Measurements from ENCODE around the gene TRAPPC10. TPM values are rescaled to one million over a fixed set of nuclear protein-coding genes. Genes with fewer than 3 reads are reported as not detected.

The TRAPPC10 gene
- total RNA-seq, 1 donor = 25.3 TPM

- H3K4me3 ChIP-seq (ENCODE audit: low read depth, low read length) = no peak overlapping the region
- TF ChIP-seq CTCF (IDR thresholded peaks at IDR 0.05; ENCODE audit: insufficient read depth, low read length) = no peak
- DNase-seq (ENCODE audit: low read depth) = no peak
Observed at GRCh38 chr21:44043613-44044012, 31.5 kb downstream of the TRAPPC10 start.

- no peak for TF ChIP-seq CTCF (IDR thresholded peaks at IDR 0.05; ENCODE audit: insufficient read depth, low read length)
- no peak for DNase-seq (ENCODE audit: low read depth)
- no peak overlapping the region for H3K4me3 ChIP-seq (ENCODE audit: low read depth, low read length)
Observed at GRCh38 chr21:44046734-44047133, 34.6 kb downstream of the TRAPPC10 start.

- H3K4me3 ChIP-seq (ENCODE audit: low read depth, low read length) = no peak overlapping the region
- DNase-seq (ENCODE audit: low read depth) = no peak
- no peak for TF ChIP-seq CTCF (IDR thresholded peaks at IDR 0.05; ENCODE audit: insufficient read depth, low read length)
Observed at GRCh38 chr21:44047996-44048560, 36.0 kb downstream of the TRAPPC10 start.

- TF ChIP-seq CTCF (IDR thresholded peaks at IDR 0.05; ENCODE audit: insufficient read depth, low read length) = no peak
- no peak overlapping the region for H3K4me3 ChIP-seq (ENCODE audit: low read depth, low read length)
- no peak for DNase-seq (ENCODE audit: low read depth)
Observed at GRCh38 chr21:44049182-44049581, 37.1 kb downstream of the TRAPPC10 start.

GRCh38 chr21:44049606-44050005, 37.5 kb downstream of the TRAPPC10 start:
- no peak overlapping the region for H3K4me3 ChIP-seq (ENCODE audit: low read depth, low read length)
- DNase-seq (ENCODE audit: low read depth) = no peak
- TF ChIP-seq CTCF (IDR thresholded peaks at IDR 0.05; ENCODE audit: insufficient read depth, low read length) = no peak

- DNase-seq (ENCODE audit: low read depth) = no peak
- TF ChIP-seq CTCF (IDR thresholded peaks at IDR 0.05; ENCODE audit: insufficient read depth, low read length) = no peak
Observed at GRCh38 chr21:44050276-44050675, 38.2 kb downstream of the TRAPPC10 start.

GRCh38 chr21:44051462-44051941, 39.4 kb downstream of the TRAPPC10 start:
- DNase-seq (ENCODE audit: low read depth) = peak; percentile 57
- no peak overlapping the region for H3K4me3 ChIP-seq (ENCODE audit: low read depth, low read length)
- TF ChIP-seq CTCF (IDR thresholded peaks at IDR 0.05; ENCODE audit: insufficient read depth, low read length) = no peak

More at GRCh38 chr21:44050276-44050675, 38.2 kb downstream of the TRAPPC10 start:
- H3K4me3 ChIP-seq (ENCODE audit: low read depth, low read length) = no peak overlapping the region

All from fibroblast of the aortic adventitia (primary cell).